ENCODE results near the gene NEURL1B.

- TF ChIP-seq EZH2 (IDR thresholded peaks at IDR 0.05) (no peak), POLR2AphosphoS5 (IDR thresholded peaks at IDR 0.05; ENCODE audit: borderline replicate concordance, low read depth, low read length) (no peak), FOXP2 (optimal IDR thresholded peaks at IDR 0.05; ENCODE audit: control extremely low read depth, extremely low read length, insufficient read depth) (no peak)
Measured at GRCh38 chr5:172727551-172727950, 86.5 kb downstream of the NEURL1B start.

Data from SK-N-MC (cell line).